AG04449 (cell line): ENCODE results near the gene MAFG.

Experiments used
- CTCF ChIA-PET: fragments of 350-600 bp; formaldehyde crosslinking; extraction: SDS; loops from one replicate; lab custom pipeline; 2021; ENCODE audit warnings: antibody characterized with exemption; lab: Yijun Ruan, JAX
- POLR2A ChIA-PET: fragments of 400-600, 350-600 bp; formaldehyde crosslinking; extraction: SDS; loops from one replicate; lab custom pipeline; 2020; ENCODE audit warnings: antibody characterized with exemption, inconsistent platforms; lab: Yijun Ruan, JAX
- DNase-seq: peaks from one replicate; pipeline ENCODE4 v3.0.0-alpha.2; 2010; ENCODE audit warnings: low read depth, low spot score
- H3K4me3 ChIP-seq: 2 replicates; pipeline ENCODE4 v1.5.1; 2011; ENCODE audit warnings: low read depth, mild to moderate bottlenecking, control low read depth, low read length
- TF ChIP-seq, protein P1 (sequence below): IDR thresholded peaks from one replicate; pipeline ENCODE4 v1.5.1; 2011; ENCODE audit warnings: mild to moderate bottlenecking, moderate library complexity, low read length, control low read depth, inconsistent platforms; ENCODE audit not compliant: insufficient read depth; ENCODE audit errors: missing control alignments

Gene MAFG

DNA sequence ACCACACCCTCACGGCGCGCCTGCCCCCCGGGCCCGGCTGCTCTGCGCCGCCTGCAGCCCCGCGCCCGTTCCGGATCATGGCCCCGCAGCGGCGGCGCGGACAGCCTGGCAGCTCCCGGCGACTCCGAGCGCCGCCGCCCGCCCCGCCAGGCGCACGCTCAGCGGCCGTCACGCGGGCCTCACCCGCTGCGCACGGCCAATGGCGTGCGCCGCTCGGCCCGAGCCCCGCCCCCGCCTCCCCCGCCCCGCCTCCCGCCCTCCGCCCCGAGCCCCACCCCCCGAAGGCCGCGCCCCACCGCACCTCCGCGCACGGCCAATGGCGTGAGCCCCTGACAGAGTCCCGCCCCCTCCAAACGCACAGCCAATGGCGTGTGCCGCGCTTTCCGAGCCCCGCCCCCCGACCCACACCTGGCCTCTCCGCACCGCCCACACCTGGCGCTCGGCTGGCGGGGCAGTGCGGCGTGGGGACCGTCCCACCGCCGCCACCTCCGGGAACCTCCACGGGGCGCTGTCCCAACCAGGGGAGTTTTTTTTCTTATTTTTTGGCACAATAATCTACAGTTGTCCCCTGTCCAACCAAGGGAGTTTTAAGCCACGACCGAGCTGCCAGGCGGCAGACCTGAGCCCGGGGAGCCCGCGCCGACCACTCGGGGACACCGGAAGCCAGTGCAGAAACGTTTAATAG, 16.1 kb downstream of the MAFG start, which contains the start of gene PCYT2:
TSS of gene PCYT2 (minus strand) at position 123 of the 685 bp plus-strand sequence. CDS start at position 79, 44 bp downstream.
- peak within 1 kb of the TSS; percentile 74 for H3K4me3 ChIP-seq
- ChIA-PET POLR2A (interaction anchor here (1.4 kb wide), 1 partner anchor 15 kb away, joined by 4 read pairs; no protein-coding TSS in a partner anchor), CTCF (interaction anchor here (1.0 to 1.4 kb wide), 2 partner anchors 13 to 42 kb away, joined by 4 to 6 read pairs; no protein-coding TSS in a partner anchor)
- DNase-seq: no peak
- TF ChIP-seq, protein P1, sequence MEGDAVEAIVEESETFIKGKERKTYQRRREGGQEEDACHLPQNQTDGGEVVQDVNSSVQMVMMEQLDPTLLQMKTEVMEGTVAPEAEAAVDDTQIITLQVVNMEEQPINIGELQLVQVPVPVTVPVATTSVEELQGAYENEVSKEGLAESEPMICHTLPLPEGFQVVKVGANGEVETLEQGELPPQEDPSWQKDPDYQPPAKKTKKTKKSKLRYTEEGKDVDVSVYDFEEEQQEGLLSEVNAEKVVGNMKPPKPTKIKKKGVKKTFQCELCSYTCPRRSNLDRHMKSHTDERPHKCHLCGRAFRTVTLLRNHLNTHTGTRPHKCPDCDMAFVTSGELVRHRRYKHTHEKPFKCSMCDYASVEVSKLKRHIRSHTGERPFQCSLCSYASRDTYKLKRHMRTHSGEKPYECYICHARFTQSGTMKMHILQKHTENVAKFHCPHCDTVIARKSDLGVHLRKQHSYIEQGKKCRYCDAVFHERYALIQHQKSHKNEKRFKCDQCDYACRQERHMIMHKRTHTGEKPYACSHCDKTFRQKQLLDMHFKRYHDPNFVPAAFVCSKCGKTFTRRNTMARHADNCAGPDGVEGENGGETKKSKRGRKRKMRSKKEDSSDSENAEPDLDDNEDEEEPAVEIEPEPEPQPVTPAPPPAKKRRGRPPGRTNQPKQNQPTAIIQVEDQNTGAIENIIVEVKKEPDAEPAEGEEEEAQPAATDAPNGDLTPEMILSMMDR: no peak

DNA sequence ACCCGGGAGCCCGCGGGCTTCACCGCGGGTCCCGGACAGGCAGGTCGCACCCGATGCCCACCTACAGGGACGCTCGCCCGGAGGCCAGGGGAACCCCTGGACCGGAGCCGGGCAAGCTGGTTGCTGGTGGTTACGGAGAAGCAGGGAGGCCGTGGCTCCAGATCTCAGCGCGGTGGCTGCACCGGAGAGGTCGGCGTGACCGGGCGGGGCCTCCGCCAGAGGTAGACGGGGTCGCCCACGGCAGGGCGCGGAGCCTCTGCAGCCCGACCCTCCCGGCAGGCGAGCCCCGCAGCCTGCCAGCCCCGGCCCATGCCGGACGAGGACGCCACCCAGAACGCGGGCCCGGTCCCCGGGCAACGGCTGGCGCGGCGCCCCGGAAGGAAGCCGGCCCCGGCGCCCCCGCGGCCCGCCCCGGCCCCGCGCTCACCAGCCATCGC, 16.7 kb downstream of the MAFG start:
- ChIA-PET CTCF (interaction anchor here (1.0 to 1.4 kb wide), 2 partner anchors 13 to 41 kb away, joined by 4 to 6 read pairs; no protein-coding TSS in a partner anchor), POLR2A (interaction anchor here (1.4 kb wide), 1 partner anchor 15 kb away, joined by 4 read pairs; no protein-coding TSS in a partner anchor)
- TF ChIP-seq, protein P1: no peak
- H3K4me3 ChIP-seq: peak overlapping the region; percentile 74
- DNase-seq: no peak

DNA sequence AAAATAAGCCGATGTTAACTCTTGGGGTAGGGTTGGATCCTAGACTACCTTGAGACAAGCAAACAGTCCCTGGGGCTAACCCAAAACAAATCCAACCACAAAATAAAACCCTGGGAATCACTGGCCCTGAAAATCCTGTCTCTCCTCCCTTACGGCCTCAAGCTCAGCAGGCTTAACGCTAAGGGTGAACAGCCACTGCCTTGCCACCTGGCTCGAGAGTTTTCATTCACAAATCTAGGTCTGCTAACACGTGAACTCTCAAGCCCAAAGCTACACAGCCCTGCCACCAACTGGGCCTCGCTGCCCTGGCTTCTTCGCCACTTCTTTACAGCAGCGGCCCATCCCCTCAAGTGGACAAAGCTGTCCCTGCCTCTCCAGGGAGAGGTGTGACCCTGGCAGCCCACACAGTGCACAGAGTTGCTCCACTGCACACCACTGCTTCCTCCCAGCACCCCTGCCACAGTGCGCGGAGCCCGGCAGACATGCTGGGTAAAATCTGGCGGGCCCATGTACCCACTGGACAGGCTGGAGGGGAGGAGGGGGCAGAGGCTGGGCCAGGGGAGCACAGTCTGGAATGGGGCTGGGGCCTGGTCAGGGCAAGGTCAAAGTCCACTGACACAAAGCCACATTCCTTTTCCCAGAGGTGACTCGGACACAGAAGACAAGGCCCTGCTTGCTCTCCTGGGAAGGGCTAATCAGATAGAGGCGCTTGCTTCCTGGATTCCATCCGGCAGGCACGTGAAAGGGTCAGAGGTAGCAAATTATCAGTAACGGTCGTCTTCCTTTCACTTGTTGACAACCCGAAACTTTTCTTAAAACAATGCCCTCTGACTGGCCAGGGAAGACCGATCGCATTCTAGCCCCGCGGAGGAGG, 17.3 kb downstream of the MAFG start:
- peak overlapping the region; percentile 74 for H3K4me3 ChIP-seq
- no peak for DNase-seq
- TF ChIP-seq, protein P1: no peak
- ChIA-PET CTCF (interaction anchor here (1.1 to 1.4 kb wide), 2 partner anchors 19 to 41 kb away, joined by 5 to 6 read pairs; no protein-coding TSS in a partner anchor), POLR2A (interaction anchor here (1.4 kb wide), 1 partner anchor 16 kb away, joined by 4 read pairs; no protein-coding TSS in a partner anchor)

DNA sequence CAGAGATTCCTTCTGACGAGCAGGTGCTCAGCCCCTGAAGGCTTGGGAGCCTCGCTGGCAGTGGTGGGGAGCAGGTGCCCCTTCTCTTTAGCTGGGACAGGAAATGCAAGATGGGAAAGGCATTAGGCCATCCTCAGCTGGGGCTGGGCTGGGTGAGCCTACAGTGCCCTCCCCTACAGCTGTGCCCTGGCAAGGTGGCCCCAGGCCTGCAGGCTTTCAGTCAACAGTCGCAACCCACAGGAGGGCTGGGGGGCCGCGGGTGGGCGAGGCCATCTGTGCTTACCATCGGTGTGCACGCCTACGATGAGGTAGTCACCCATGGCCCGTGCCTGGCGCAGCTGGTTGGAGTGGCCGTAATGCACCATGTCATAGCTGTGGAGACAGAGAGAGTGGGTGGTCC, 18.3 kb downstream of the MAFG start:
- ChIA-PET POLR2A (no interaction called here), CTCF (interaction anchor here (1.1 kb wide), 1 partner anchor 20 kb away, joined by 5 read pairs; no protein-coding TSS in a partner anchor)
- no peak for DNase-seq
- H3K4me3 ChIP-seq: no peak overlapping the region
- TF ChIP-seq, protein P1: no peak

DNA sequence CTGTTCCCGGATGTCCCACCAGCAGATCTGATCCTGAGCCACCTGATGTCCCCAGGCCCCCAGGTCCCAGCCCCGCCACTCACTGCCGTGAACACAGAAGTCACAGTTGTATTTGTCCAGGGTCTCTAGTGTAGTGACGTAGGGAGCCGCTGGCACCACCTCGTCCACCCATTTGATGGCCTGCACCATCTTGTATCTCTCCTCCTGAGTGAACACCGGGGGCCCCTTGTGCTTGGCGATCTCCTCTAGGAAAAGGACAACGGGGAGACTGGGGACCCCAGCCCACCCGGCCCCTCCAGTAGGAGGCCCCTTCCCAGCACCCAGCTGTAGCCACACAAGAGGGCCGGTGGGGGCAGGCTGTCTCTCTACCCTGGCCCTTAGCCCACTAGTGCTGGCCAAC, 18.7 kb downstream of the MAFG start:
- no peak overlapping the region for H3K4me3 ChIP-seq
- CTCF ChIA-PET: no interaction called here
- TF ChIP-seq, protein P1: no peak
- DNase-seq: no peak
- POLR2A ChIA-PET: no interaction called here
